ENCODE measurements around the gene OTOP3. TPM values are rescaled to one million over a fixed set of nuclear protein-coding genes. Genes with fewer than 3 reads are reported as not detected.

Gene OTOP3
- total RNA-seq, 2 donors from 2014 or later: not detected

DNA sequence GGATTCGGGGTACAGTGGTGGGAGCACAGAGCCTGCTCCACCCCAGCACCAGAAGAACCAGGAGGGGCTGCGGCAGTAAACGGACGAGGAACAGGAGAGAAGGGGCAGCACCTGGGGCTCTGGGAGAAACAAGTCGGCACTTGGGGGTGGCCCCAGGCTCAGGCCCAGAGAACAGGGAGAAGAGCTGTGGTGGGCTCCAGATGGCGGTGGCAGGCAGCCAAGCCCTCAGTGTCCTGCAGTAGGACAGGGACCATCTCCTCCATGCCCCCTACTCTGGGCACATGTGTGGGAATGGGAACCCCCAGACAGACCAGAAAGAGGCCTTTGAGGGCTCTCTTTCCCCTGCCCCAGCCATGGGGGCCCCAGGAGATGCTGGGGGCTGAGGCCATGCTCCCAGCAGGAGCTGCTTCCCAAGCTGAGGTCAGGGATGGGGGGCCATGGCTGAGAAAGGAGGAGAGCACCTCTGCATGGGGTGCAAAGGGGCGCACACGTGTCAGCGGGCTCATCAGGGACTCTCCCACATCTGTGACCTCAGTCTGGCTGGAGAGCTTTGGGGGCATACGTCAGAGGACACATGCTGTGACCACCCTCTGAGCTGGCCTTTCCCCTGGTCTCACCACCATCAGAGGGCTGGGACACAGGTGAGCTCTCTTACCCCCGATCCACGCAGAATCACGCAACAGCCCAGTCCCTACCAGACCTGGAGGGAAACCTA is 19.4 kb upstream of the OTOP3 start:
- H3K4me1 ChIP-seq: peaks cover 0 to 3% of the 10 kb centered on the region in 2 donors

DNA sequence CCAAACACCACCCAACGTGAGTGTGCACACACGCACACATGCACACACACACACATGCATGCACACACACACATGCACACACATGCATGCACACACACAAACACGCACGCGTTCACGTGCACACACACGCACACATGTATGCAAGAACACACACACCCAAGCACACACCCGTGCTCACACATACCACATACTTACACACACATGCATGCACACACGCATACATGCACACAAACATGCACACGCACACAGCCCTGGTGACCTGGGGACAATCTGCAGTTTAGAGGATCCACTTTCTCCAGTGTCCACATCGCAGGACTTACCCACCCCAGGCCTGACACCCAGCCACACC is 18.9 kb upstream of the OTOP3 start:
- no peak overlapping the region for H3K27ac ChIP-seq
- no peak for DNase-seq (ENCODE audit: low spot score)
- no peak overlapping the region for H3K4me3 ChIP-seq
- H3K9me3 ChIP-seq: no peaks in the 10 kb centered on the region
- no peaks in the 10 kb centered on the region for H3K27me3 ChIP-seq
- H3K4me1 ChIP-seq: peaks cover 0 to 9% of the 10 kb centered on the region in 2 donors
- TF ChIP-seq, protein P1, sequence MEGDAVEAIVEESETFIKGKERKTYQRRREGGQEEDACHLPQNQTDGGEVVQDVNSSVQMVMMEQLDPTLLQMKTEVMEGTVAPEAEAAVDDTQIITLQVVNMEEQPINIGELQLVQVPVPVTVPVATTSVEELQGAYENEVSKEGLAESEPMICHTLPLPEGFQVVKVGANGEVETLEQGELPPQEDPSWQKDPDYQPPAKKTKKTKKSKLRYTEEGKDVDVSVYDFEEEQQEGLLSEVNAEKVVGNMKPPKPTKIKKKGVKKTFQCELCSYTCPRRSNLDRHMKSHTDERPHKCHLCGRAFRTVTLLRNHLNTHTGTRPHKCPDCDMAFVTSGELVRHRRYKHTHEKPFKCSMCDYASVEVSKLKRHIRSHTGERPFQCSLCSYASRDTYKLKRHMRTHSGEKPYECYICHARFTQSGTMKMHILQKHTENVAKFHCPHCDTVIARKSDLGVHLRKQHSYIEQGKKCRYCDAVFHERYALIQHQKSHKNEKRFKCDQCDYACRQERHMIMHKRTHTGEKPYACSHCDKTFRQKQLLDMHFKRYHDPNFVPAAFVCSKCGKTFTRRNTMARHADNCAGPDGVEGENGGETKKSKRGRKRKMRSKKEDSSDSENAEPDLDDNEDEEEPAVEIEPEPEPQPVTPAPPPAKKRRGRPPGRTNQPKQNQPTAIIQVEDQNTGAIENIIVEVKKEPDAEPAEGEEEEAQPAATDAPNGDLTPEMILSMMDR (IDR thresholded peaks at IDR 0.05): no peak
- H3K36me3 ChIP-seq: no peaks in the 10 kb centered on the region

More for the DNA sequence above, 19.4 kb upstream of the OTOP3 start:
- Histone ChIP-seq H3K27me3 (no peaks in the 10 kb centered on the region), H3K36me3 (no peaks in the 10 kb centered on the region), H3K4me3 (no peak overlapping the region), H3K27ac (no peak overlapping the region), H3K9me3 (no peaks in the 10 kb centered on the region)
- no peak for DNase-seq (ENCODE audit: low spot score)
- TF ChIP-seq, protein P1 (IDR thresholded peaks at IDR 0.05): no peak

DNA sequence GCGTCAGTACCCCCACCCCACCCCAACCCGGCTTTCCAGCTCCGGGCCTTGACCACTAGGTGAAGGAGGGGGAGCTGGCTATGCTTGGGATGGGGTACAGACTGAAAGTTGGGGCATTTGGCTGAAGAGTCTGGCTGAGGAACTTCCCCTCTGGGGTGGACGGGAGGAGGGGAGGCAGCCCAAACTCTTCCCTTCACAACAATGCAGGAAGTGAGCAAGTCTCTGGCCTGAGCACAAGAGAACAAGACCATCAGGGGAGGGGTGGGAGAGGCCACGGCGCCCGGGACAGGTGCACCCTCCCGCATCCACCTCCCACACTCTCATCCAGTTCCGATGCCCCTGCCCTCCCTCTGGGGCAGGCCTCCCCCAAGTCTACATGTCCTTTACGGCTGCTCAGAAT is 18.3 kb upstream of the OTOP3 start:
- H3K9me3 ChIP-seq: no peaks in the 10 kb centered on the region
- no peak overlapping the region for H3K27ac ChIP-seq
- no peaks in the 10 kb centered on the region for H3K36me3 ChIP-seq
- no peak for DNase-seq (ENCODE audit: low spot score)
- peaks cover 0 to 15% of the 10 kb centered on the region in 2 donors for H3K4me1 ChIP-seq
- TF ChIP-seq, protein P1 (IDR thresholded peaks at IDR 0.05): no peak
- no peak overlapping the region for H3K4me3 ChIP-seq
- no peaks in the 10 kb centered on the region for H3K27me3 ChIP-seq

DNA sequence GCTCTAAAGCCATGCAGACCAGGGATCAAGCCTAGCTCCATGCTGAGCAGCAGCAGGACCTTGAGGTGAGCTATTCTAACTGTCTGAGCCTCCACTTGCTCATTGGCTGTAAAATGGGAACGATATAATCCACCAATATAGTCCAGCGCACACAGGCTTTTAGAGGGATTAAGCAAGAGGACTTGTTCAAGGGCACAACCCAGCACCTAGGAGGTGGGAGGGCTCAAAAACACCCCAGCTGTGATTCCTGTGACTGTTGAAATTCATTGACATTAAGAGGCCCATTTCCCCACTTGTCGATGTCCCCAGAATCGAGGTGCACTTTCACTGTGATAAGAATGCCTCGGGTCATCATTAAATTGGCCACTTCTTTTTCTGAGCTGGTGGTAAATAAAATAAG is 16.8 kb upstream of the OTOP3 start:
- H3K27me3 ChIP-seq: peaks cover 0 to 7% of the 10 kb centered on the region in 2 donors
- no peak for DNase-seq (ENCODE audit: low spot score)
- peaks cover 0 to 30% of the 10 kb centered on the region in 2 donors for H3K4me1 ChIP-seq
- H3K36me3 ChIP-seq: no peaks in the 10 kb centered on the region
- H3K9me3 ChIP-seq: no peaks in the 10 kb centered on the region
- TF ChIP-seq, protein P1 (IDR thresholded peaks at IDR 0.05): no peak
- no peak overlapping the region for H3K4me3 ChIP-seq
- H3K27ac ChIP-seq: no peak overlapping the region

DNA sequence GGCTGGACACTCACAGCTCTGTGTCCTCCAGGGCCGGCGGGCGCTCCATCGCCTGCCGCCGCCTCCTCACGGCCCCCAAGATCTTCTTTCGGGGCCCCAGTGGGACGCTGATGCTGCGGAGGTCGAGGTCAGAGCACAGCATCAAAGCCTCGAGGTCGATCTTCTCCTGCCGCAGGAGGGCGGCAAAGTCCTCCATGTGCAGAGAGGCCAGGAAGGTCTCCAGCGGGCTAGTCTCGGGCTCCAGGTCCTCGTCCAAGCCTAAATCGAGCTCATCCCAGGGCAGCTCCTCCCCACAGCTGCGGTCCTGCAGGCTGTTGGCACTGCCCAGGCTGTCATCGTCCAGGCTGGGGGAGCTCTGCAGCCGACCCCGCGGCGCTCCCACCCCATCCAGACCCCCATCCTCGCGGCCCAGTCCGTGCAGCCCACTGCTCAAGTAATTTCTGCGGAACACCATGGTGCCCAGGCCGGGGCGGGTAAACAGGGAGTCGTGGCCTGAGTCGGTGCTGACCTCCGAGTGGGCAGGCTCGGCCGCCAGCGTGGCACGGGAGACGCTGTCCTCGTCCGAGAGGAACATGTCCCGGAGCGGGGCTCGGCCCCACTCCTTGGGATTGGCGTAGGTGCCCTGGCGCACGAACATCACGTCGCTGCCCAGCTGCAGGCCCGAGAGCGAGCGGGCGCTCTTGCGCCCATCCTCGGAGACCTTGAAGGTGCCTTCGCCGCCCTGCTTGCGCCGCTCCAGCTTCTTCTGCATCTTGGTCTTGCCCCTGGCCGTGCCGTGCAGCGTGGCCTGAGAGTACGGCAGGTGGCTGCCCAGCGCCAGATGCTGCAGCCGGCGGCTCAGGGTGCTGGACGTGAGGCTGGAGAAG is 16.0 kb upstream of the OTOP3 start:
- H3K27me3 ChIP-seq: peaks cover 0 to 15% of the 10 kb centered on the region in 2 donors
- H3K4me3 ChIP-seq: no peak overlapping the region
- no peak overlapping the region for H3K27ac ChIP-seq
- H3K36me3 ChIP-seq: no peaks in the 10 kb centered on the region
- no peaks in the 10 kb centered on the region for H3K9me3 ChIP-seq
- peaks cover 0 to 37% of the 10 kb centered on the region in 2 donors for H3K4me1 ChIP-seq
- no peak for DNase-seq (ENCODE audit: low spot score)
- TF ChIP-seq, protein P1 (IDR thresholded peaks at IDR 0.05): no peak
